ENCODE data around the gene BCKDK.

DNA sequence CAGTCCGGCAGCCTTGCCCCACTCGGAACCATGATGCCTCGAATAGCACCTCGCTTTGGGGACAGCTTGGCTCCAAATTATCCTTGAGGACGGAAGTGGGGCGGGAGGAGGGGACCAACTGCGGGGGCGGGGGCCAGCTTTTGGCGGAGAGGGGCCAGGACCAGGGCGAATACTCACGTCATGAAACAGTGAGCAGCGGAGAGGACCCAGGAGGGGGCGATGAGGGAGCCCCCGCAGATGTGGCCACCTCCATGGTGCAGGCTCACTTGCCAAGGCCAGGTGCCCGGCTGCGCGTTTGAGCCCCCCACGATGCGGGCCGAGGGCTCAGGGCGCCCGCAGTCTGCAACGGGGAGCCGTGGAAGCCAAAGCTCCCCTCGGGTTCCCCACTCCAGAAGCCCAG lies 40.7 kb downstream of the BCKDK start:
- TF ChIP-seq CHD2 (IDR thresholded peaks at IDR 0.05; ENCODE audit: low read length): no peak
- TF ChIP-seq, protein P1, sequence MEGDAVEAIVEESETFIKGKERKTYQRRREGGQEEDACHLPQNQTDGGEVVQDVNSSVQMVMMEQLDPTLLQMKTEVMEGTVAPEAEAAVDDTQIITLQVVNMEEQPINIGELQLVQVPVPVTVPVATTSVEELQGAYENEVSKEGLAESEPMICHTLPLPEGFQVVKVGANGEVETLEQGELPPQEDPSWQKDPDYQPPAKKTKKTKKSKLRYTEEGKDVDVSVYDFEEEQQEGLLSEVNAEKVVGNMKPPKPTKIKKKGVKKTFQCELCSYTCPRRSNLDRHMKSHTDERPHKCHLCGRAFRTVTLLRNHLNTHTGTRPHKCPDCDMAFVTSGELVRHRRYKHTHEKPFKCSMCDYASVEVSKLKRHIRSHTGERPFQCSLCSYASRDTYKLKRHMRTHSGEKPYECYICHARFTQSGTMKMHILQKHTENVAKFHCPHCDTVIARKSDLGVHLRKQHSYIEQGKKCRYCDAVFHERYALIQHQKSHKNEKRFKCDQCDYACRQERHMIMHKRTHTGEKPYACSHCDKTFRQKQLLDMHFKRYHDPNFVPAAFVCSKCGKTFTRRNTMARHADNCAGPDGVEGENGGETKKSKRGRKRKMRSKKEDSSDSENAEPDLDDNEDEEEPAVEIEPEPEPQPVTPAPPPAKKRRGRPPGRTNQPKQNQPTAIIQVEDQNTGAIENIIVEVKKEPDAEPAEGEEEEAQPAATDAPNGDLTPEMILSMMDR (IDR thresholded peaks at IDR 0.05; ENCODE audit: control extremely low read depth in 1 of 3, insufficient read depth in 1 of 3, low read depth in 1 of 3, low read length in 3 of 3): no peak
- TF ChIP-seq YY1 (IDR thresholded peaks at IDR 0.05; ENCODE audit: low read depth, low read length): no peak
- TF ChIP-seq MAFK (IDR thresholded peaks at IDR 0.05; ENCODE audit: low read depth, low read length): no peak
- TF ChIP-seq POLR2AphosphoS5 (IDR thresholded peaks at IDR 0.05; ENCODE audit: low read depth, low read length): no peak
- TF ChIP-seq POLR2A (IDR thresholded peaks at IDR 0.05; ENCODE audit: control extremely low read depth in 1 of 2, low read depth in 2 of 2, low read length in 2 of 2): no peak
- no peak for TF ChIP-seq TAF1 (IDR thresholded peaks at IDR 0.05; ENCODE audit: low read depth, low read length)
- no peak for TF ChIP-seq EZH2 (IDR thresholded peaks at IDR 0.05; ENCODE audit: low read depth, low read length, severe bottlenecking)
